ENCODE results near the gene NR4A3. TPM values are rescaled to one million over a fixed set of nuclear protein-coding genes. Genes with fewer than 3 reads are reported as not detected.

The NR4A3 gene
- total and polyA plus RNA-seq, 12 donors, result 0.83 to 70.8 (median 9.3) TPM

DNA sequence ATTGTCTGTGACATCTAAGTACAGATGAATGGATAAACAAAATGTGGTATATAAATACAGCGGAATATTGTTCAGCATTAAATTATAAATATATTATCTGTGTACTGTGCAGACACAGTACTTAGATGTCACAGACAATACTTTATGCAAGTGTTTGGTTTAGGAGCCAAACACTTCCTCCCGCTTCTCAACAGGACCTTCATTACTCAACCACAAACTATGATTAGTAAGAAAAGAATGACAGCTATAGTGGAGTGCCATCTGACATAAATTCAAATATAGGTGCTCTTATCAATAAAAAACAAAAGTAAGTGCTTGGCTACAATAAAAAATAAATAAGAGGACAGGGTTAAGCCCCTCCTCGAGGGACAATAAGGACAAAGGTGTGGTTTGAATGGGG is 45.9 kb downstream of the NR4A3 start:
- intact Hi-C loops (cut with DNase I), result no loop called here
- Histone ChIP-seq H3K9me3 (replicated peaks in 1 of 3) (no peaks in the 10 kb centered on the region), H3K4me1 (replicated peaks in 1 of 2) (no peaks in the 10 kb centered on the region), H3K27me3 (no peaks in the 10 kb centered on the region), H3K27ac (no peak overlapping the region), H3K4me3 (no peak overlapping the region), H3K36me3 (replicated peaks in 1 of 2) (no peaks in the 10 kb centered on the region)
- DNase-seq, result no peak
- TF ChIP-seq, protein P1, sequence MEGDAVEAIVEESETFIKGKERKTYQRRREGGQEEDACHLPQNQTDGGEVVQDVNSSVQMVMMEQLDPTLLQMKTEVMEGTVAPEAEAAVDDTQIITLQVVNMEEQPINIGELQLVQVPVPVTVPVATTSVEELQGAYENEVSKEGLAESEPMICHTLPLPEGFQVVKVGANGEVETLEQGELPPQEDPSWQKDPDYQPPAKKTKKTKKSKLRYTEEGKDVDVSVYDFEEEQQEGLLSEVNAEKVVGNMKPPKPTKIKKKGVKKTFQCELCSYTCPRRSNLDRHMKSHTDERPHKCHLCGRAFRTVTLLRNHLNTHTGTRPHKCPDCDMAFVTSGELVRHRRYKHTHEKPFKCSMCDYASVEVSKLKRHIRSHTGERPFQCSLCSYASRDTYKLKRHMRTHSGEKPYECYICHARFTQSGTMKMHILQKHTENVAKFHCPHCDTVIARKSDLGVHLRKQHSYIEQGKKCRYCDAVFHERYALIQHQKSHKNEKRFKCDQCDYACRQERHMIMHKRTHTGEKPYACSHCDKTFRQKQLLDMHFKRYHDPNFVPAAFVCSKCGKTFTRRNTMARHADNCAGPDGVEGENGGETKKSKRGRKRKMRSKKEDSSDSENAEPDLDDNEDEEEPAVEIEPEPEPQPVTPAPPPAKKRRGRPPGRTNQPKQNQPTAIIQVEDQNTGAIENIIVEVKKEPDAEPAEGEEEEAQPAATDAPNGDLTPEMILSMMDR (IDR thresholded peaks at IDR 0.05), result no peak
- no peak for TF ChIP-seq POLR2A (IDR thresholded peaks at IDR 0.05)
- WGBS, 4 donors, result 54 to 74% (median 67%) methylated on average over 3 of the region's 3 CpGs

DNA sequence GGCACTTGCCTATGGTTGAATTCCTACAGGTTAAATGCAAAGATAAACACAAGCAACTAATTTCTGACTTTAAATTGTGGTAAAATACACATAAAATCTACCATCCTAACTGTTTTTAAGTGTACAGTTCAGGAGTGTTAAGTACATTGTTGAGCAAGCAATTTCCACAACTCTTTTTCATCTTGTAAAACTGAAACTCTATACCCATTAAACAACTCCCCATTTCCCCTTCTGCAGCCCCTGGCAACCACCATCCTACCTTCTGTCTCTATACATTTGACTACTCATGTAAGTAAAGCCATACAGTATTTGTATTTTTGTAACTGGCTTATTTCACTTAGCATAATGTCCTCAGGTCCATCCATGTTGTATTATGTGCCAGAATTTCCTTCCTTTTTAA is 46.3 kb downstream of the NR4A3 start:
- Histone ChIP-seq H3K27me3 (no peaks in the 10 kb centered on the region), H3K4me3 (no peak overlapping the region), H3K4me1 (replicated peaks in 1 of 2) (no peaks in the 10 kb centered on the region), H3K27ac (no peak overlapping the region), H3K36me3 (replicated peaks in 1 of 2) (no peaks in the 10 kb centered on the region), H3K9me3 (replicated peaks in 1 of 3) (no peaks in the 10 kb centered on the region)
- intact Hi-C loops (cut with DNase I), result no loop called here
- no peak for TF ChIP-seq POLR2A (IDR thresholded peaks at IDR 0.05)
- TF ChIP-seq, protein P1 (IDR thresholded peaks at IDR 0.05), result no peak
- DNase-seq, result no peak

DNA sequence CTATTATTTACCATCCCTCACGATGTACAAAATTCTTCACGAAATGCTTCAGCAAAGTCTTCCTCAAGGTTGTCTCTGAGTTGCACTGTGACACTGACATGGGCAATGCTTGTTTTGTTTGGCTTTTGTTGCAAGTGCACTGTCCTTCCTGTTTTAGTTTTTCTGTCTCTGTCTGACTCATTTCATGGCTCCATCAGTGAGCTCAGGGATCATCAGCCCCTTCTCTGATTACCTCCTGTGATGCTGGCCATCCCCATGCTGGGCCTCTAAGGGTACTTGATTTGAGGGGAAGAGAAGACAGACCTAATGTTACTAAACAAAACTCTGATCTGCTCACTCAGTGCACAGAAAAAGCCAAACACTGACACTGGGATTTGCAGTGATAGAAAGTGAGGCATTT is 47.2 kb downstream of the NR4A3 start:
- intact Hi-C loops (cut with DNase I), result no loop called here
- Histone ChIP-seq H3K27me3 (no peaks in the 10 kb centered on the region), H3K9me3 (replicated peaks in 1 of 3) (no peaks in the 10 kb centered on the region), H3K4me3 (no peak overlapping the region), H3K27ac (no peak overlapping the region), H3K36me3 (replicated peaks in 1 of 2) (no peaks in the 10 kb centered on the region), H3K4me1 (replicated peaks in 1 of 2) (peaks cover 0 to 2% of the 10 kb centered on the region in 2 donors)
- DNase-seq, result peak in 3 of 7 donors; percentile 4 to 15 (median 15)
- WGBS, 4 donors, result 19 to 37% (median 31%) methylated on average over 2 of the region's 2 CpGs
- TF ChIP-seq POLR2A (IDR thresholded peaks at IDR 0.05), result no peak
- TF ChIP-seq, protein P1 (IDR thresholded peaks at IDR 0.05), result no peak

DNA sequence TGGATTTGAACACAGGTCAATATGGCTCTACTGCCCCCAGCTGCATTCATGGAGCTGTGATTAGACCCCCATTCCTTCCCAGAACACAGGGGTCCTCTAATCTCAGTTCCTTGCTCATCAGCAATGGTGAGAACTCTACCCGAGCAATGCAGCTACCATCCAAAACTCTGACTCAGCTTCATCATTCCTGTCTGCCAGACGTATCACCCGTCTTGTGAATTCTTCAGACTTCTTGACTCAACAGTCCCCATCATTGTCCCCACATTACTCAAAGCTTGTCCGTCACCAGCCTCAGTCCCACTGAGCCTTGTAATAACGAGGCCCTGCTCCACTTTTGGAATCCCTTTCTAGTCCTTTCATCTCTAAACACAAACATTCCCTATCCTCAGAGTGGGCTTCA is 48.4 kb downstream of the NR4A3 start:
- TF ChIP-seq, protein P1 (IDR thresholded peaks at IDR 0.05), result no peak
- TF ChIP-seq POLR2A (IDR thresholded peaks at IDR 0.05), result no peak
- H3K9me3 ChIP-seq (replicated peaks in 1 of 3), result no peaks in the 10 kb centered on the region
- no peak overlapping the region for H3K27ac ChIP-seq
- WGBS, 4 donors, result 87 to 93% (median 89%) methylated on average over 5 of the region's 5 CpGs
- DNase-seq, result no peak
- H3K4me3 ChIP-seq, result no peak overlapping the region
- no peaks in the 10 kb centered on the region for H3K27me3 ChIP-seq
- H3K36me3 ChIP-seq (replicated peaks in 1 of 2), result no peaks in the 10 kb centered on the region
- intact Hi-C loops (cut with DNase I), result no loop called here
- H3K4me1 ChIP-seq (replicated peaks in 1 of 2), result peaks cover 0 to 4% of the 10 kb centered on the region in 2 donors
